PC-3 (cell line): Measurements from ENCODE around the gene CCL4. TPM values are rescaled to one million over a fixed set of nuclear protein-coding genes. Genes with fewer than 3 reads are reported as not detected.

Experiments
- ATAC-seq: fragments of 200-7000 bp; cut with Tn5 transposase; 2 replicates; pipeline ENCODE4 v1.9.1; 2020; ENCODE audit warnings: mild to moderate bottlenecking, moderate library complexity
- BruUV-seq: library from RNA; stranded (reverse); fragments of 400-500 nt; replicated peaks from 2 replicates; lab custom pipeline; 2021; lab: Mats Ljungman, UMichigan
- CTCF ChIA-PET: fragments of 300-600 bp; sonication (Branson Sonifier 250); formaldehyde crosslinking; loops from one replicate; lab custom pipeline; 2022; ENCODE audit warnings: antibody characterized with exemption; lab: Charles Lee
- POLR2A ChIA-PET: fragments of 300-600 bp; sonication (Branson Sonifier 250); formaldehyde crosslinking; loops from one replicate; lab custom pipeline; 2022; ENCODE audit warnings: antibody characterized with exemption; ENCODE audit not compliant: unreplicated experiment; lab: Charles Lee
- DNase-seq: peaks from one replicate; pipeline ENCODE4 v3.0.0-alpha.2; 2015
- H2AFZ ChIP-seq: fragments of 300-600 bp; sonication (generic); 2 replicates; pipeline ENCODE4 v1.6.0; 2016; ENCODE audit warnings: antibody characterized with exemption, low read length
- H3F3A ChIP-seq: fragments of 300-600 bp; sonication (generic); one replicate; pipeline ENCODE4 v1.6.0; 2017; ENCODE audit warnings: antibody characterized with exemption, low read length, control low read depth, mild to moderate bottlenecking; ENCODE audit not compliant: unreplicated experiment
- H3K27ac ChIP-seq: fragments of 300-600 bp; sonication (generic); 2 replicates; pipeline ENCODE4 v1.5.1; 2016; ENCODE audit warnings: mild to moderate bottlenecking, low read length
- H3K27me3 ChIP-seq: fragments of 300-600 bp; sonication (generic); 2 replicates; pipeline ENCODE4 v1.6.1; 2016; ENCODE audit warnings: low read length, mixed read lengths
- H3K36me3 ChIP-seq: fragments of 300-600 bp; sonication (generic); 2 replicates; pipeline ENCODE4 v1.6.1; 2016; ENCODE audit warnings: low read depth, mixed run types, low read length, mixed read lengths
- H3K4me1 ChIP-seq: fragments of 300-600 bp; sonication (generic); 2 replicates; pipeline ENCODE4 v1.5.1; 2016; ENCODE audit warnings: low read length; ENCODE audit not compliant: insufficient read depth
- H3K4me2 ChIP-seq: fragments of 300-600 bp; sonication (generic); 2 replicates; pipeline ENCODE4 v1.6.0; 2016; ENCODE audit warnings: low read length
- H3K4me3 ChIP-seq: fragments of 300-600 bp; sonication (generic); 2 replicates; pipeline ENCODE4 v1.5.1; 2016; ENCODE audit warnings: mild to moderate bottlenecking, low read length, mixed read lengths
- H3K79me2 ChIP-seq: fragments of 300-600 bp; sonication (generic); 2 replicates; pipeline ENCODE4 v1.6.1; 2017; ENCODE audit warnings: low read length, mixed read lengths
- H3K9ac ChIP-seq: fragments of 300-600 bp; sonication (generic); 2 replicates; pipeline ENCODE4 v1.6.0; 2016; ENCODE audit warnings: mild to moderate bottlenecking, low read length
- H3K9me2 ChIP-seq: fragments of 300-600 bp; sonication (generic); replicated peaks from 2 replicates; pipeline ENCODE4 v1.6.1; 2016; ENCODE audit warnings: mixed run types, low read length, mixed read lengths
- H3K9me3 ChIP-seq: fragments of 300-600 bp; sonication (generic); 2 replicates; pipeline ENCODE4 v1.6.1; 2016; ENCODE audit warnings: low read length, mixed read lengths
- H4K20me1 ChIP-seq: fragments of 300-600 bp; sonication (generic); 2 replicates; pipeline ENCODE4 v1.6.1; 2016; ENCODE audit warnings: low read length, mixed read lengths
- CTCF ChIP-seq: fragments of 300-600 bp; sonication (generic); conservative IDR thresholded peaks from 2 replicates; pipeline ENCODE4 v1.5.1; 2017; ENCODE audit warnings: antibody characterized with exemption, low read depth, mild to moderate bottlenecking, low read length
- EZH2 ChIP-seq: fragments of 300-600 bp; sonication (generic); IDR thresholded peaks from one replicate; pipeline ENCODE4 v1.6.1; 2017; ENCODE audit warnings: antibody characterized with exemption, mild to moderate bottlenecking, low read length; ENCODE audit not compliant: unreplicated experiment
- EZH2phosphoT487 ChIP-seq: fragments of 300-600 bp; sonication (generic); IDR thresholded peaks from 2 replicates; pipeline ENCODE4 v1.6.1; 2018; ENCODE audit warnings: mild to moderate bottlenecking, antibody characterized with exemption, low read length, borderline replicate concordance
- intact Hi-C: fragments of 100-400 bp; cut with micrococcal nuclease; formaldehyde crosslinking; loops from 2 replicates; pipeline ENCODE4 v1.9.0; 2023
- total RNA-seq: library from RNA; depleted of rRNA; stranded (reverse); fragments of >200 nt; gene quantifications from 2 replicates; pipeline ENCODE4 v1.2.3, GENCODE V29; 2014

Gene CCL4
- total RNA-seq, 1 experiment from 2014 or later: not detected

GRCh38 chr17:36130346-36130745 lies 26.7 kb downstream of the CCL4 start:
- ChIA-PET POLR2A (no interaction called here), CTCF (no interaction called here)
- no peak overlapping the region for H3K4me2 ChIP-seq
- H3K27ac ChIP-seq: no peak overlapping the region
- no peaks in the 10 kb centered on the region for H3K79me2 ChIP-seq
- no peak for TF ChIP-seq CTCF
- no peak for TF ChIP-seq EZH2
- no peak for TF ChIP-seq EZH2phosphoT487
- H3K4me1 ChIP-seq: no peaks in the 10 kb centered on the region
- no peak overlapping the region for H2AFZ ChIP-seq
- BruUV-seq: no TSS peak
- H3K4me3 ChIP-seq: no peak overlapping the region
- H3K36me3 ChIP-seq: no peaks in the 10 kb centered on the region
- no peaks in the 10 kb centered on the region for H3F3A ChIP-seq
- ATAC-seq: no peak
- H3K9ac ChIP-seq: no peak overlapping the region
- H3K27me3 ChIP-seq: 0 out of 2 replicates have a peak, but pooled peaks cover 12% of the 10 kb centered on the region
- intact Hi-C loops: no loop called here
- no peaks in the 10 kb centered on the region for H4K20me1 ChIP-seq
- no peaks in the 10 kb centered on the region for H3K9me3 ChIP-seq
- no peaks in the 10 kb centered on the region for H3K9me2 ChIP-seq
- DNase-seq: no peak

GRCh38 chr17:36131421-36131820 lies 27.8 kb downstream of the CCL4 start:
- 0 out of 2 replicates have a peak, but pooled peaks have one; percentile 10 for TF ChIP-seq CTCF
- no peak for TF ChIP-seq EZH2phosphoT487
- intact Hi-C loops: no loop called here
- Histone ChIP-seq H3K36me3 (no peaks in the 10 kb centered on the region), H3K4me3 (no peak overlapping the region), H3K79me2 (no peaks in the 10 kb centered on the region), H3F3A (no peaks in the 10 kb centered on the region), H3K27ac (no peak overlapping the region), H3K9ac (no peak overlapping the region), H2AFZ (no peak overlapping the region), H3K9me3 (no peaks in the 10 kb centered on the region), H3K4me2 (no peak overlapping the region), H3K9me2 (no peaks in the 10 kb centered on the region), H4K20me1 (no peaks in the 10 kb centered on the region), H3K27me3 (0 out of 2 replicates have a peak, but pooled peaks cover 12% of the 10 kb centered on the region), H3K4me1 (no peaks in the 10 kb centered on the region)
- no TSS peak for BruUV-seq
- CTCF ChIA-PET: no interaction called here
- POLR2A ChIA-PET: no interaction called here
- no peak for ATAC-seq
- no peak for DNase-seq

- intact Hi-C loops: no loop called here
- Histone ChIP-seq H3K79me2 (no peaks in the 10 kb centered on the region), H3K4me2 (no peak overlapping the region), H3F3A (no peaks in the 10 kb centered on the region), H3K4me1 (no peaks in the 10 kb centered on the region), H3K9me2 (no peaks in the 10 kb centered on the region), H3K27ac (no peak overlapping the region), H3K4me3 (no peak overlapping the region), H3K36me3 (no peaks in the 10 kb centered on the region), H2AFZ (no peak overlapping the region), H3K9ac (no peak overlapping the region), H3K9me3 (no peaks in the 10 kb centered on the region), H4K20me1 (no peaks in the 10 kb centered on the region), H3K27me3 (0 out of 2 replicates have a peak, but pooled peaks cover 12% of the 10 kb centered on the region)
- DNase-seq: no peak
- ChIA-PET POLR2A (no interaction called here), CTCF (no interaction called here)
- no peak for ATAC-seq
- no TSS peak for BruUV-seq
- TF ChIP-seq CTCF: no peak
- no peak for TF ChIP-seq EZH2phosphoT487
- no peak for TF ChIP-seq EZH2
Observed at GRCh38 chr17:36131931-36132330, 28.3 kb downstream of the CCL4 start.
